SK-N-SH (cell line): ENCODE results near the gene ACADS. TPM values are rescaled to one million over a fixed set of nuclear protein-coding genes. Genes with fewer than 3 reads are reported as not detected.

ENCODE experiments used
- CTCF ChIA-PET: fragments of 300-600, 350-600 bp; formaldehyde crosslinking; extraction: SDS; loops from one replicate; lab custom pipeline; 2021; lab: Yijun Ruan, JAX
- POLR2A ChIA-PET: fragments of 350-600 bp; sonication (Branson Sonifier 250); formaldehyde crosslinking; extraction: SDS; loops from one replicate; lab custom pipeline; 2020; ENCODE audit warnings: antibody characterized with exemption, inconsistent platforms; lab: Yijun Ruan, JAX
- DNase-seq: peaks from one replicate; pipeline ENCODE4 v3.0.0; 2012
- H2AFZ ChIP-seq: fragments of 200-600 bp; sonication (generic); 2 replicates; pipeline ENCODE4 v1.8.1; 2016; ENCODE audit warnings: antibody characterized with exemption, mild to moderate bottlenecking, low read depth
- H3F3A ChIP-seq: fragments of 200-600 bp; sonication (generic); replicated peaks from 2 replicates; pipeline ENCODE3; 2016; ENCODE audit warnings: antibody characterized with exemption, mild to moderate bottlenecking; ENCODE audit not compliant: insufficient read depth
- H3K27ac ChIP-seq, 2 experiments: fragments of 200-500 bp in 1 of 2; fragments of 200-600 bp in 1 of 2; sonication (Bioruptor generic) in 1 of 2; sonication (generic), shearing (Covaris generic) in 1 of 2; 2 replicates each; pipeline versions ENCODE4 v1.5.1 to v1.6.1; 2014 to 2016; ENCODE audit warnings: low read depth in 2 of 2, inconsistent platforms in 1 of 2, low read length in 1 of 2, mild to moderate bottlenecking in 1 of 2, mixed read lengths in 1 of 2
- H3K27me3 ChIP-seq: fragments of 200-600 bp; sonication (generic), shearing (Covaris generic); 2 replicates; pipeline ENCODE4 v1.6.1; 2016; ENCODE audit warnings: mixed run types; ENCODE audit not compliant: insufficient read depth
- H3K36me3 ChIP-seq, 2 experiments: fragments of 200-500 bp in 1 of 2; fragments of 200-600 bp in 1 of 2; sonication (Bioruptor generic) in 1 of 2; sonication (generic) in 1 of 2; replicated peaks in 1 of 2; 2 replicates each; pipeline versions ENCODE3 to v1.5.1; 2014 to 2016; ENCODE audit warnings: low read length in 1 of 2, mild to moderate bottlenecking in 1 of 2; ENCODE audit not compliant: insufficient read depth in 2 of 2, control insufficient read depth in 1 of 2
- H3K4me1 ChIP-seq, 2 experiments: fragments of 200-500 bp in 1 of 2; fragments of 200-600 bp in 1 of 2; sonication (Bioruptor generic) in 1 of 2; sonication (generic), shearing (Covaris generic) in 1 of 2; 2 replicates each; pipeline versions ENCODE4 v1.5.1 to v1.6.1; 2014 to 2016; ENCODE audit warnings: low read depth in 1 of 2, low read length in 1 of 2, mixed run types in 1 of 2; ENCODE audit not compliant: insufficient read depth in 2 of 2, control insufficient read depth in 1 of 2
- H3K4me2 ChIP-seq: fragments of 200-600 bp; sonication (generic), shearing (Covaris generic); 2 replicates; pipeline ENCODE4 v1.6.1; 2017; ENCODE audit warnings: mixed run types
- H3K4me3 ChIP-seq, 2 experiments: fragments of 200-500 bp in 1 of 2; fragments of 200-600 bp in 1 of 2; sonication (Bioruptor generic) in 1 of 2; sonication (generic), shearing (Covaris generic) in 1 of 2; 2 replicates each; pipeline versions ENCODE4 v1.5.1 to v1.8.1; 2014 to 2016; ENCODE audit warnings: low read depth in 2 of 2, inconsistent platforms in 1 of 2, low read length in 1 of 2, mild to moderate bottlenecking in 1 of 2, mixed read lengths in 1 of 2, moderate library complexity in 1 of 2
- H3K79me2 ChIP-seq: fragments of 200-600 bp; sonication (generic); 2 replicates; pipeline ENCODE4 v1.8.1; 2017; ENCODE audit warnings: mild to moderate bottlenecking; ENCODE audit not compliant: insufficient read depth
- H3K9ac ChIP-seq: fragments of 200-600 bp; sonication (generic); 2 replicates; pipeline ENCODE4 v1.6.1; 2017; ENCODE audit warnings: mixed run types
- H3K9me2 ChIP-seq: fragments of 200-600 bp; sonication (generic); 2 replicates; pipeline ENCODE4 v1.6.1; 2017; ENCODE audit warnings: mixed run types
- H3K9me3 ChIP-seq: fragments of 200-600 bp; sonication (generic); 2 replicates; pipeline ENCODE4 v1.6.1; 2017; ENCODE audit warnings: mixed run types, mild to moderate bottlenecking, moderate library complexity
- H4K20me1 ChIP-seq: fragments of 200-600 bp; sonication (generic); 2 replicates; pipeline ENCODE4 v1.6.1; 2017; ENCODE audit warnings: mild to moderate bottlenecking, mixed run types; ENCODE audit not compliant: insufficient read depth
- EP300 ChIP-seq, 2 experiments: IDR thresholded peaks; 2 replicates each; pipeline versions ENCODE4 v1.4.0 to v1.6.1; 2012; ENCODE audit warnings: borderline replicate concordance in 1 of 2, low read depth in 1 of 2, low read length in 1 of 2
- JUND ChIP-seq: IDR thresholded peaks from 2 replicates; pipeline ENCODE4 v1.4.0; 2012
- MAX ChIP-seq: IDR thresholded peaks from 2 replicates; pipeline ENCODE4 v1.4.0; 2012; ENCODE audit warnings: low read depth
- MEF2A ChIP-seq: IDR thresholded peaks from 2 replicates; pipeline ENCODE4 v1.4.0; 2012; ENCODE audit warnings: low read depth, borderline replicate concordance
- MXI1 ChIP-seq: IDR thresholded peaks from 2 replicates; pipeline ENCODE4 v1.6.1; 2012; ENCODE audit warnings: mild to moderate bottlenecking, low read depth, low read length, improper control_type of control experiment
- NRF1 ChIP-seq: IDR thresholded peaks from 2 replicates; pipeline ENCODE4 v1.6.1; 2012; ENCODE audit warnings: low read depth, mild to moderate bottlenecking, low read length
- RAD21 ChIP-seq: IDR thresholded peaks from 2 replicates; pipeline ENCODE4 v1.6.1; 2012; ENCODE audit warnings: mild to moderate bottlenecking, low read length
- RCOR1 ChIP-seq: fragments of 150-350 bp; IDR thresholded peaks from 2 replicates; pipeline ENCODE4 v1.6.1; 2017; ENCODE audit warnings: antibody characterized with exemption, low read length
- REST ChIP-seq: IDR thresholded peaks from 2 replicates; pipeline ENCODE4 v1.6.1; 2012; ENCODE audit warnings: mild to moderate bottlenecking, low read depth, low read length, moderate library complexity
- WGBS: methylation state at CpG from one replicate; pipeline ENCODE4 v1.1.6; 2017; ENCODE audit warnings: low lambda C conversion rate; 5-methylcytosine and 5-hydroxymethylcytosine counted together
- polyA plus RNA-seq, 3 experiments: library from polyadenylated mRNA; depleted of rRNA; stranded (reverse); fragments of >200 nt; gene quantifications; 2 replicates each; pipeline ENCODE4 v1.2.3, GENCODE V29; 2012
- TF ChIP-seq, protein P1 (sequence below): IDR thresholded peaks from 2 replicates; pipeline ENCODE4 v1.4.0; 2012; ENCODE audit warnings: low read depth, borderline replicate concordance
- TF ChIP-seq, protein P2 (sequence below): IDR thresholded peaks from 2 replicates; pipeline ENCODE4; 2012
- TF ChIP-seq, protein P3 (sequence below): IDR thresholded peaks from 2 replicates; pipeline ENCODE4 v1.4.0; 2012; ENCODE audit warnings: low read depth, borderline replicate concordance

ACADS gene
- polyA plus RNA-seq, 1 of the 3 experiments (the other 2 are of a cell fraction) = 4.9 TPM

- no peak for TF ChIP-seq REST
- TF ChIP-seq, protein P1, sequence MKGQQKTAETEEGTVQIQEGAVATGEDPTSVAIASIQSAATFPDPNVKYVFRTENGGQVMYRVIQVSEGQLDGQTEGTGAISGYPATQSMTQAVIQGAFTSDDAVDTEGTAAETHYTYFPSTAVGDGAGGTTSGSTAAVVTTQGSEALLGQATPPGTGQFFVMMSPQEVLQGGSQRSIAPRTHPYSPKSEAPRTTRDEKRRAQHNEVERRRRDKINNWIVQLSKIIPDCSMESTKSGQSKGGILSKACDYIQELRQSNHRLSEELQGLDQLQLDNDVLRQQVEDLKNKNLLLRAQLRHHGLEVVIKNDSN = no peak
These were observed 5.2 kb upstream of the ACADS start (continued) for GRCh38 chr12:120720234-120720986.

DNA sequence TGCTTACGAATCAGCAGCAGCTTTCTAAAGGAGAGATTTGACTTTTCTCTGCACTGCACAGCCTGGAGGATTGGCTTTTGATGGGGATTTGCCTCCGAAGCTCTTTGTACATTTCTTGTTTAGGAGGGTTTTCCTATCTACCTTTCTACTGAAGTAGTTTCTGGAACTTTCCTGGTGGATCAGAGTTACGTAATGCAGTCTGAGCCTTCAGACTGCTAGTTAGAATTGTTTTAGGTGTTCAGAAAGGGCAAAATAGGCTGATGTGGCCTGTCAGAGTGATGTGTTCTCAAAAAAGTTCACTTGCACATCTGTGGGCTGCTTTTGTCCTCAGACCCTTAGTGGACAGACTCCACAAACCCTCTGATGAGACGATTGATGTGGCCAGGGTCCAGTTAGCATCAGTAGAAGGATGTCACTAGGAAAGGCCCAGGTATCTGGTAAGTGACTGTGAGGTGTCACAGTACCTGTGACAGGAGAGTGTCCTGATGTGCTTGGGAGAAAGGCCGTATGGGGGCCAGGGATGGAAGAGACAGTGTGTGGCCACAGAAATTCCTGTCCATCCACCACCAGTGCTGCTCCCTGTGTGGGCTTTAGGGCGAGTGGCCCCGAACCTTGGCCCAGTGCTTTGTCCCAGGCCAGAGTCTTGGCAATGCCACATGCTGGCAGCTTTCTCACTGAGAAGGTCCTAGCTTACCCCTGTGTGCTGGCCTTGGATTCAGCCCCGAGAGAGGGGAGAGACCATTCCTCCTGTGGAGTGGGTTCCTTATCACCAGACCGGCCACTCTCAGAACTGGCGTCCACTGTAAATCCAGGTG, 4.4 kb upstream of the ACADS start:
- Histone ChIP-seq H3K79me2 (no peaks in the 10 kb centered on the region), H3K4me2 (no peak overlapping the region), H3F3A (no peaks in the 10 kb centered on the region), H3K4me1 (peaks cover 5 to 36% of the 10 kb centered on the region in 2 experiments; a peak in 3 of 4 replicates), H4K20me1 (no peaks in the 10 kb centered on the region), H3K27ac (peak overlapping the region; percentile 50 to 73), H3K27me3 (no peaks in the 10 kb centered on the region), H3K4me3 (no peak overlapping the region), H2AFZ (no peak overlapping the region), H3K36me3 (peaks cover 47 to 67% of the 10 kb centered on the region in 2 experiments), H3K9me3 (no peaks in the 10 kb centered on the region), H3K9me2 (no peaks in the 10 kb centered on the region), H3K9ac (no peak overlapping the region)
- 80% methylated on average over 7 of the region's 10 CpGs for WGBS
- no peak for DNase-seq
- CTCF ChIA-PET = interaction anchor here (0.8 to 3.3 kb wide), 7 partner anchors 9 to 250 kb away, joined by 3 to 36 read pairs (median 6); no protein-coding TSS in a partner anchor
- POLR2A ChIA-PET = interaction anchor here (2.2 kb wide), 1 partner anchor 10 kb away, joined by 8 read pairs; no protein-coding TSS in a partner anchor
- TF ChIP-seq JUND (no peak), MEF2A (no peak), RCOR1 (no peak), NRF1 (no peak), RAD21 (no peak), MAX (no peak), EP300 (IDR thresholded peaks at IDR 0.05; ENCODE audit: borderline replicate concordance in 1 of 2, low read depth in 1 of 2, low read length in 1 of 2) (no peak), MXI1 (no peak)
- TF ChIP-seq, protein P2, sequence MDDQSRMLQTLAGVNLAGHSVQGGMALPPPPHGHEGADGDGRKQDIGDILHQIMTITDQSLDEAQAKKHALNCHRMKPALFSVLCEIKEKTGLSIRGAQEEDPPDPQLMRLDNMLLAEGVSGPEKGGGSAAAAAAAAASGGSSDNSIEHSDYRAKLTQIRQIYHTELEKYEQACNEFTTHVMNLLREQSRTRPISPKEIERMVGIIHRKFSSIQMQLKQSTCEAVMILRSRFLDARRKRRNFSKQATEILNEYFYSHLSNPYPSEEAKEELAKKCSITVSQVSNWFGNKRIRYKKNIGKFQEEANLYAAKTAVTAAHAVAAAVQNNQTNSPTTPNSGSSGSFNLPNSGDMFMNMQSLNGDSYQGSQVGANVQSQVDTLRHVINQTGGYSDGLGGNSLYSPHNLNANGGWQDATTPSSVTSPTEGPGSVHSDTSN = no peak
- TF ChIP-seq, protein P3, sequence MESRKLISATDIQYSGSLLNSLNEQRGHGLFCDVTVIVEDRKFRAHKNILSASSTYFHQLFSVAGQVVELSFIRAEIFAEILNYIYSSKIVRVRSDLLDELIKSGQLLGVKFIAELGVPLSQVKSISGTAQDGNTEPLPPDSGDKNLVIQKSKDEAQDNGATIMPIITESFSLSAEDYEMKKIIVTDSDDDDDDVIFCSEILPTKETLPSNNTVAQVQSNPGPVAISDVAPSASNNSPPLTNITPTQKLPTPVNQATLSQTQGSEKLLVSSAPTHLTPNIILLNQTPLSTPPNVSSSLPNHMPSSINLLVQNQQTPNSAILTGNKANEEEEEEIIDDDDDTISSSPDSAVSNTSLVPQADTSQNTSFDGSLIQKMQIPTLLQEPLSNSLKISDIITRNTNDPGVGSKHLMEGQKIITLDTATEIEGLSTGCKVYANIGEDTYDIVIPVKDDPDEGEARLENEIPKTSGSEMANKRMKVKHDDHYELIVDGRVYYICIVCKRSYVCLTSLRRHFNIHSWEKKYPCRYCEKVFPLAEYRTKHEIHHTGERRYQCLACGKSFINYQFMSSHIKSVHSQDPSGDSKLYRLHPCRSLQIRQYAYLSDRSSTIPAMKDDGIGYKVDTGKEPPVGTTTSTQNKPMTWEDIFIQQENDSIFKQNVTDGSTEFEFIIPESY = no peak
